ENCODE measurements around the gene BOC.

BOC gene

DNA sequence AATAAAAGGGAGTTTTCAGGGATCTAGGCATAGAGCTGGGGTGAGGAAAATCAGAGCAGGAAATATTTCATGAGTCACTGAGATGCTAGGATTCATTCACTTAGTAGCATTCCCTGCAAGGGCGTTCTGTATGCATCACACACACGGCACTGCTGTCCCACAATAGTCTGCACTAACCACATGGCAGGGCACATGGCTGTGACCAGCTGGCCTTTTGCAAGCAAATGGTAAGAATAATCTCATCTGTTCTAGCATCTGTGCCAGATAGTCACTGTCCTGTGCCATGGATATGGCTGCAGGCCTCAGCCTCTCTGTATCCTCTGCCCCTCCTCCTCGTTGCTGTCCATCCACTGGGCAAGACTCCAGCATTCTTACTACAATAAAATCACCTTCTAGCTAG, 37.8 kb downstream of the BOC start:
- DNase-seq (ENCODE audit: low spot score) (peak; percentile 52), FAIRE-seq (peak; percentile 48)

DNA sequence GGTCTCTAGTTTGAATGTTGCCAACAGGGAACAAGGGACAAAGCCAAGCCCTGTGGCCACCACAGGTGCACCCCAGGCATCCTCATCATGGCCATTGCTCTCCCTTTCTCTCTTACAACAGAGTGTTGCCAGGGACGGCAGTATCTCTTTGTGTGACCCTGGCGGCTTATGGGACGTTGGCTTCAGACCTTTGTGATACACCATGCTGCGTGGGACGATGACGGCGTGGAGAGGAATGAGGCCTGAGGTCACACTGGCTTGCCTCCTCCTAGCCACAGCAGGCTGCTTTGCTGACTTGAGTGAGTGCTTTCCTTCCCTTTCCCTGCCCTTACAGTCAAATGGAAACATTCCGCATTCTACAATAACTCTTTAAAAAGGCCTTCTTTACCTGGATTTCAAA, 38.2 kb downstream of the BOC start:
- FAIRE-seq, result no peak
- no peak for DNase-seq (ENCODE audit: low spot score)

DNA sequence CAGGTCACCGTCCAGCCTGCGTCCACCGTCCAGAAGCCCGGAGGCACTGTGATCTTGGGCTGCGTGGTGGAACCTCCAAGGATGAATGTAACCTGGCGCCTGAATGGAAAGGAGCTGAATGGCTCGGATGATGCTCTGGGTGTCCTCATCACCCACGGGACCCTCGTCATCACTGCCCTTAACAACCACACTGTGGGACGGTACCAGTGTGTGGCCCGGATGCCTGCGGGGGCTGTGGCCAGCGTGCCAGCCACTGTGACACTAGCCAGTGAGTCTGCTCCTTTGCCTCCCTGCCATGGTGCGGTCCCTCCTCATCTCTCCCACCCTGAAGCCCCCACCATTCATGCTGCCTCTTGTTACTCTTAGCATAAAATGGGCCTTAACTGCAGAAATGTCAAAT, 39.2 kb downstream of the BOC start:
- no peak for FAIRE-seq

DNA sequence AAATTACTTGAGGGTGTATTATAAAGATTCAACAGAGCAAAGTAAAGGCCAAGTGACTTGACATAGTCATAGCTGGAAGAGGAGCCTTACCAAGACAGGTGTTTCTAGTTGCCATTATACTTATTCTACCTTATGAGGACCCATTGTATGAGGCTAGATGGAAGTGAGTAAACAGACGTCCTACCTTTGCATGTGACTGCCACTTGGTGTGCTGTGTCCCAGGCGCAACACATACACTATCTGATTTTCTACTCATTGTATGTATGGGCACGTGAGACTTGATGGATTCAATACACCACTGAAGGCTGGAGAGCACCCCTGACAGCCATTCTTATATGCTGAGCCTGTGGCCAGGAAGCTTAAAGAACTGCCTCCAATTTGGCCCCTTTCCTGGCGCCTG, 40.5 kb downstream of the BOC start:
- DNase-seq (ENCODE audit: low spot score) (no peak), FAIRE-seq (no peak)

More for the DNA sequence above, 39.2 kb downstream of the BOC start:
- DNase-seq (ENCODE audit: low spot score), result no peak

DNA sequence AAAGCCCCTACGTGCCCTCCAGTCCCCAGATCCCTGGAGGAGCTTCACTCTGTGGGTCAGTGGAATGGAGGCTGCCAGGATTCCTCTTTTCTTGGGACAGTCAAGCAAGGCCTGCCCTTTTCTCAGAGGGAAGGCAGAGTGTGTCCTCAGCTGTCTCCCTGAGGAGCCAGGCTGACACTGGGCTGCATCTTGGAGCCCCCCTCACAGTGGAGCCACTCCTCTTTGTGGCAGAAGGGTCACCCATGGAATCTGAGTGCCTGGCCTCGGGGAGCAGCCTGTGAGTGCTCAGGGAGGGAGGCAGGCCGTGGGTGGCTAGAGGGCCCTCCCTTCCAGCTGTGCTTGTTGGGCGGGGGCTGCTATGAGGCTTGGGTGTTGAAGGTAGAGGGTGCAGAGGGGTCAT, 41.2 kb downstream of the BOC start:
- FAIRE-seq, result no peak
- DNase-seq (ENCODE audit: low spot score), result no peak

DNA sequence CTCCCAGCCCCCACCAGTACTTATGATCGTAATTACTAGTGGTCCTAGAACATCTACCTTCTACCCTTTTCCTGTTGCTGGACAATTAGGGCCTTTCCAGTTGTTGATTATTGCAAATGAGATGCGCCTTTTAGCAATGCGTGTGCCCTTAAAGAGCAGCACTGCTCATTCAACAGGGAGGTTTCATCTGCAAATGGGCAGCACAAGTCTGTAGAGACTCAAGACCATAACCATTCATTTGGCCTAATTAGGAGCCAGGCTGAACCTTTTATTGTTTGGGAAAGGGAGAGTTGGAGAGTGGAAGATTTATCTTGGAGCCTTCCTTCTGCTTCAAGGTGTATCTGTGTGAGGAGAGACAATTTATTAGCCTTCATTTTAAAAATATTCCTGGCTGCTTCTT, 42.3 kb downstream of the BOC start:
- DNase-seq (ENCODE audit: low spot score) (no peak), FAIRE-seq (no peak)

DNA sequence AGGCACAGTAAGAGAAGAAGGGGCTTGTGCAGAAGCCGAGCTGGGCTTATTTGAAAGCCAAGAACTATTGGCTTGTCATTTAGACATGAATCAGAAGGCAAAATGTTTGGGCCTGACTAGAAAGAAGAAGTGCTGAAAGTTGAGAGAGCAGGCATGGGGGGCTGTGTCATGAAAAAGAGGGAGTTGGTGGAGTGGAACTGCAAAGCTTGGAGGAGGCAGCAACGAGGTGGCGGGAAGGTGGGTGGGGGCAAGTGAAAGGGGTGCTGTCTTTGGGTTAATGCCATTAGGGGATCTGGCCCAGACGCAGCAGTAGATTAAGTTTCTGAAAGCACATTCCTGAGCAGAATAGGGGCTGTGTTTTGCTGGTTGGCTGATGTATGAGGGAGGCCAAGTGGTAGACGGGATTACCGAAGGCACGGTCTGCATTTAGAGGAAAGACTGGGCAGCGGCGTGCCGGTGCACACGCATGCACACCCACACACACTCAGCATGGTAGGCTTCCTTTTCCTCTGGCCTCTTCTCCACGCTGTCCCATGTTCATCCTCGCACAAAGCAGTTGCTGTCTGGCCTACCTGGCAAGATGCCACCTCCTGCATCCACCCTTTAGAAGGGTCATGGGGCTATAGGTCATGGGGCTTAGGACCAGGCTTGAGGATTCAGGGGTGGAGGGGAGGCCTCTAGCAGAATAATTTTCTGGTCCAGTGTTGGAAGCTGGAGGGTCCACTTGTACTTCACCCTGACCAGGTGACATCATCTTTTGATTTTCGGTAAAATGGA, 43.0 kb downstream of the BOC start:
- no peak for DNase-seq (ENCODE audit: low spot score)
- FAIRE-seq, result no peak

DNA sequence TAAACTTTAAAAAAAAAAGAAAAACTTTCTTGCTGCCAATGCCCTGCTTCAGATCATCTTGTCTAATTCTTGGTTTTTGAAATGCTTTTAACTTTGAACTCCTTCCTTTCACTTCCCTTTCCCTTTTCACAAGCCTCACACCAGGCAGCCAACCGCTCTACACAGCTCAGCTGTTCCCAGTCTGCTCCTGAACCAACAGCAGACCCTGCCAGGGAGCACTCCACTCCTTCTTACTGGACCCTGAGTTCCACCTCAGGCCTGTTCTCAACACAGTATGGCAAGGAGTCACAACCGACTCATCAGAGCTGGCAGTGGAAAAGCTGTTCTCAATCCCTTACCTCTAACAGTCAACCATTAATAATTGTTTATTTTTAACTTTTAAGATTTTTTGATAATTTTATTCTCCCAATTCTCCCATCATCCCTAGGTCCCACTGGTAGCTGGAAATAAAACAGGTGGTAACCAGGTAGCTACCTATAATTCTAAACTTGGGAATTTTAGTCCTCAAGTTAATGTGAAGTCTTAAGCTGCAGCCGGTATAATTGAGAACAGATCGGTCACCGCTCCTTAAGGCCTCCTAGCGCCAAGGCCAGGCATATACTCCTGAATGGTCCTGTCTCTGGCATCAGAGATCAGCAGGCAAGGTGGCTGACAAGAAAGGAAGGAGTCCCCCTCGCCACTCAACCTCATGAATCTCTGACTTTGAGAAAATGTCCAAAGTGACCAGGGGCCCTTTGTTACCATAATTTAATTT, 43.9 kb downstream of the BOC start:
- FAIRE-seq (no peak), DNase-seq (ENCODE audit: low spot score) (no peak)

DNA sequence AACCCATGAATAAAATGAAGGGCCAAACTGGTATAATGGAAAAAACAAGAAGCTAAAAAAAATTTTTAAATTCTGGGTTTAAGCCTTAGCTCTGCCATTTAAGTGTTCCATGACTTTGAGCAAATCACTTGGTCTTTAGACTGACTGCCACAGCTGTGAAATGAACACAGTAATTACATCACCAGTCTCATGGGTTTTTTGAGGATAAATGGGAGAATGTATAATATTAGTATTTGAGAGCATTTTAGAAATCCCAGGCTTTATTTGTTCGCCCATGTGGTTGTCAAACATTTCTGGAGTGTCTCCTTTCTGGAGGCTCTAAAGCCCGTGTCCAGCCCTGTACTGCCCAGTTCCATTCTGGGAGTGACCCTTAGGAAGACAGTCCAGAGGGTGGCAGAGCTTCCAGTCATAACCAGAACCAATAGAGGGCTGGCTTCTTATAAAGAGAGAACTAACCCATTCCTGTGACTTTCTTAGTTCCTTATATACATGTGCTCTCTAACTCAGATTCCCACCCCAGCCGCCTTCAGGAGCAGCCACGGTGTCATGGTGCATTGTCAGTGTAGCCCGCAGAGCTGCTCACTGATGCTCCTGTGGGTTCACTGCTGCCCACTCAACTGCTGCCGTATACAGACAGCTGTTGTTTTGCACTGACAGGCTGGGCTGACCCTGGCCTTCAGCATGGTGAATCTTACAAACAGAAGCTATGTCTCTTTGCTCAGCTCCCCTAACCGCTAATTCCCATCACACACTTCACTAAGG, 44.7 kb downstream of the BOC start:
- FAIRE-seq (no peak), DNase-seq (ENCODE audit: low spot score) (no peak)

DNA sequence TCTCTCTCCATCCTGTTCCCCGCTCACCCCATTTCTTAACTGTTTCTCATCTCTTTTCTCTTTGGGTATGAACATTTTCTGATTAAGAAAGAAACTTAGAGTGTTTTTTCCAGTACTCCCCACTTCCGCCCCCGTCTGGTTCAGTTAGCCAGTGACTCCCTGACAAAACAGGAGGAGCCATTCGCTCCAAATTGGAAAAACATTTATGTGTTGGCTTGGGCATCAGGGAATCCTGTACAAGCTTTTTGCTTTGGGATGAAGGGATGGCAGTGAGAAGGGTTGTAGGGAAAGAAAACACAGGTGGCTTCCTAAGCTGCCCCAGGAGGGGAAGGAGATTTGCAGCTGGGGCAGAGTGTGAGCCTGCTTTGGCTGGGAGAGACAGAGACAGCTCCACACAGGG, 47.0 kb downstream of the BOC start:
- no peak for DNase-seq (ENCODE audit: low spot score)

DNA sequence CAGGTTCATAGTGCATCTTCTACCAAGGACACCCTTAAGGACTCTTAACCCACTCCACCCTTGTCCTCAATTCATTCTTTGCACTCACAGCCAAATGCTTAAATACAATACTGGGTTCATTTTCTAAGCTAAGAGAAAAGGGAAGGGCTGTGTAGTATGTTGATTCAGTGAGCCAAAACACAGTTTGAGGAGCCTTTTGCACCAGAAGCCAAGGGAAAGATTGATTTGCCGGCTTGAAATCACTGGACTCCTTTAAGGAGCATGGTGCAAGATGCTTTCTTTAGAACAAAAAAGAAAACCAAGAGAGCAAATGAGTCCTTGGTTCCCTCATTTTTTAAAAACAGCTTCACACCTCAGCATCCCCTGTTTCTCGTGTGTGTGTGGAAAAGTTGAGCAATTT, 47.8 kb downstream of the BOC start:
- DNase-seq (ENCODE audit: low spot score) (no peak), FAIRE-seq (no peak)

More for the DNA sequence above, 47.0 kb downstream of the BOC start:
- FAIRE-seq, result no peak

DNA sequence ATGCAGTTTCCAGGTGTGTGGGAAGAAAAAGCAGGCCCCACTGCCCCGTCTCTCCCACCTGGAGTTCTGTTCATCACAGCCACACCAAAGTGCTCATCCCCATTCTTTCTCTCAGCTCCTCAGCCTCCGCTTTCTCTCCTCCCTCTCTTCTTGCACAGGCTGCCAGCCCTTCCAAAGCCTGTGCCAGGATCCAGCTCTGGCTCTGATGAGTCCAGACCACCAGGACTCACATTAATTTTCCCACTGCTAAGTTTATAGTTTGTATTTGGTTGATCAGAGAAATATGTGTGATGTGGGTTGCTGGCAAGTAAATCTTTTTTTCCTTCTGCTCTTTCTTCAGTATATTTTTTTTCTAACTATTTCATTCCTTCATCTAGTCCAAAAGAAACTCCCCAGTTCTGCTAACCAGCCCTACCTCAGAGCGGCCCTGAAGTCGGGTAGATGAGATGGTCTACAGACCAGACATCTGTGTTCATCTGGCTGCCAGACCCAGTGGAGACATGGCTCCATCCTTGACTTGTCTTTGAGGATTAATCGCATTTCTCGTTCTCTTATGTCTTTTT, 49.8 kb downstream of the BOC start:
- DNase-seq (ENCODE audit: low spot score), result no peak

DNA sequence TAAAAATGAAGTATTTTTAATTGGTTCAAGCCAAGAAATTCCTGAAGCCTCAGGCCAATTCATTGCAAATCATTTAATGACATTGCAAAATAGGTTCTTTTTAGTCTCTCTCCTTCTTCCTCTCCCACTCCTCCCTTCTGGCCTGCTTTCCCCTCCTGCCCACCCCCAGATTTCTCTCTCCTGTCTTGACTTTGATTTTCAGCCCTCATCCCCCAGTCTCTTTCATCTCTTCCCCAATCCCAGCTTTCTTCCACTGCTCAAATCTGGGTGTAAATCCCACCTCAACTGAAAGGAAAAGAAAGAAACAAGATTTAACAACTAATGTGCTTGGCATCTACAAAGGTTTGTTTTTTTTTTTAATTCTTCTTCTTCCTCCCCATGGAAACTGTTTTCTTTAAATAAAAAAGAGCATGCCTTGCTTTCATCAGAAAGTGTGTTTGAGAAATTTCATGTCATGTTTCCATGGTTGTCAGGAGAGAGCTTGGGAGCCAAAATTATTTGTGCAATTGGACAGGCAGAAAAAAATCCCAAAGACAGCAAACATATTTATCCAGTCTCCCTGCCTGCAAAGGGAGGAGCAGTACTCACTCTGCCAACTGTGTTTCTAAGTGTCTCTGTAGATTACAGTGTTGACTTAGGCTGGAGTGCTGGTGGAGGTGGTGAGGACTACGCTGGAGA, 50.4 kb downstream of the BOC start:
- DNase-seq (ENCODE audit: low spot score), result no peak
- FAIRE-seq, result peak; percentile 30

More for the DNA sequence above, 49.8 kb downstream of the BOC start:
- FAIRE-seq, result no peak

DNA sequence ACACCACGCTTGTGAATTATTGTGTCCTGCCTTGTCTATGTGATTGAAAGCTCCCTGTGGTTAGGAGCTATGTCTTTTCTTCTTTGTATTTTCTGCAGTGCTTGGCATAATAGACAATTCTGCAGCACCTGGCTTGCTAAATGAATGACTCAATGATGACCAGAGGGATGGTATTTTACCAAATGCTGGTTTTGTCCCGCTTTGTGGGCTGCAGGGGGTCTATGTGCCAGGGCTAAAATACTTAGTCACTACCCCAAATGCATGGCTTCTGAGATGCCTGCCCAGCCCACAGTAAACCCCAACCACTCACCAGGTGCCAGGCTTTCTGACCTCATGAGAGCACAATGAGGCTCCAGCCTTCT, 50.9 kb downstream of the BOC start:
- DNase-seq (ENCODE audit: low spot score) (no peak), FAIRE-seq (no peak)

DNA sequence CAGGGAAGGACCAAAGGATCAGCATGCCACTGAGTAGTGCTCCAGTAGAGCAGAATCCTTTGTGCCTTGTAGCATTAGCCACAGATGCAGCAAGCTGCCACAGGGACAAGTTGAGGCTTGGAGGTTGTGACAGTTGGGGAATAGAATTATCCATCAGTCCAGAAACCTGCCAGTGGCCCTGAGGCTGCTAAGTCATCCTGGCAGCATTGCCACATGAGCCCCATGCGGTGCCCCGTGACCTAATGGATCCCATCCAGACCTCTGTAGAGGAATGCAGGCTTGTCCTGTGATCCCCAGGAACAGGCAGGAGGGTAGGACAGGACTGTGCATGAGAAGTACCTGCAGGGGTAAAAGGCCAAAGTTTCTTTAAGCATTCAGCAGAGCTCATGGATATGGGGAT, 51.7 kb downstream of the BOC start:
- FAIRE-seq (no peak), DNase-seq (ENCODE audit: low spot score) (no peak)

DNA sequence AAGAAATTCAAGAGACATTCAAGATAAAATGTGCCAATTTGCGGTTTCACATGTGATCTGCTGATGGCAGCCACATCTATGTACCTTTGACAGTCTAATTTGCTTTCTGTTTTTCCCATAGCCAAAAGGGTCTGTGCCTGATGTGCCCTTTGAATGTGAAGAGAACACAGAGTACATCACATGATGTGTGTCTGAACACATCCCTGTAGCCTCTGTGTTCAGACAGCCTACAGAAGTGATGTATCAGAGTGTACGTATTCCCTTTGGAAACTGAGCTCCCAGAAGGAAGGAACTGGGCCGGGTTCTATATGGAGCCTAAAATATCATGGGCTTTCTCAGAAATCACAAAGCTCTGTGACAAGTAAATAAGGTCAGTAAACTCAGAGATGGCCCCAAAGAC, 52.4 kb downstream of the BOC start:
- DNase-seq (ENCODE audit: low spot score), result no peak
- FAIRE-seq, result no peak

DNA sequence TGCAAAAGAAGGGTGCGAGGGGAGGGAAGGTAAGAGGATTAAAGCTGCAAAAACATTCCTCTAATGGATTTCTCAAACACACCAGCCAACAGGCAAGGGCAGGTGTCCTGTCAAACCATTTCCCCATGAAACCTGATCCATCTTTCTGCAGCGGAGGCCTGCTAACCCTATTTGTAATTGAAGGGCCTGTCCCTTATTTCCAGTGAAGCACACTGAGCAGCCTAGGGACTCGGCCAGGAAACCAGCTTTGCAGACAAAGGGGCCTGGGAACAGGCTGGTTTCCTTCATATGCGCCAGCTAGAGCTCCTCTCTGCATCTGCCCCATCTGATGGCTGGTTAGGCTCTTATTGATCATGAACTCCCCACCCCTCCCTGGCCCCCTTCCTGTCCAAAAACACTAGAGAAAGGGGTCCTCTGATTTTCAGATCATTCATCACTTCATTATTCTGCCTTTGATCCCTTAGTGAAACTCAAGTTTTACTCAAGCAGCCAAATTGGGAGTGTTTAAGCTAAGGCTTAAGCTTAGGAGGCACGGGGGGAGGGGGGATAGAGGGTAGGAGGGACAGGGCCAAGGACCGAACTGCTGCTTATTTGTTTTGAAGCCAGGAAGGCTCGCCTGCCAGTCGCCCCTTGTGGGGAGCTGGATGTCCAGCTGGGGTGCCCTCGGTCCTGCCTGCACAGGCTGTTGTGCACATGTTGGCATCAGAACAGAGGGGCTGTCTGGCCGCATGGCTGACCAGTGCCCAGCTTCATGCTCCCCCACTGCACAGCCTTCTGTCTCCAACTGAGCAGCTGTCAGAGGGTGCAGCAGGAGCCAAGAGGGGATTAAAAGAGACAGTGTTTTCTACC, 53.1 kb downstream of the BOC start:
- FAIRE-seq, result no peak
- DNase-seq (ENCODE audit: low spot score), result no peak

DNA sequence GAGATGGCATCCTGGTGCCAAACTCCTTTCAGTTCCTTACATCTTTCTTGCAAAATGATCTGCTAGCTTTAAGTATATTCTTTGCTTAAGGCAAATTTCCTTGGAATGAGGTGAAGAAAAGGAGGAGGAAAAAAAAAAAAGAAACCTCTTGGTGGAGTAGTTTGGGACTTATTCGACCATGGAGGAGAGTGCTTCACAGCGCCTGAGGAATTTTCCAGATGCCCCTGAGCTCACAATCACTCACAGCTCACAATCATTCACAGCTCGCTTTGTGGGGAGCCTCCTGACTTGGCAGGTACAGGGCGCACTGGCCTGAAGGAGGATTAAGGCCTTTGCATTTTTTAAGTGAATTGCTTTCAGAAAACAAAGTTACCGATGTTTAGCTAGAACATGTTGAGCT, 53.9 kb downstream of the BOC start:
- FAIRE-seq (no peak), DNase-seq (ENCODE audit: low spot score) (no peak)

DNA sequence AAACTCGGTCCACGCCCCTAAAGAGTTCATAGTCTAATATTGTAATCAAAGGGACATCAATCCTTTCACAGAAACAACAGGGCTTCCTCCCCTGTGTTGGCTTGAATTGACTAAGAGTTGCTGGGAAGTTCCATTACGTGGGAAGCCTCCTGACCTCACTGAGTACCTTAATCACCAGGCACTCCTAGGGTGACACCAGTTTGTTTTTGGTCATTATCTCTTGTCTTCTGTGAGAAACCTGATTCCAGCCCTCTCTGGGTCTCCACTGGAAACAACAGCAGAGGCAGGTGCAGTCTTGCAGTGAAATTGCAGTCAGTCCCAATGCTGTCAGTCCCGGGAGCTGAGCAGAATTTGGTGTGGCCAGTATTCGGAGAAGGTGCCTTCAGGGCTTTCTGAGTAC, 55.4 kb downstream of the BOC start:
- no peak for DNase-seq (ENCODE audit: low spot score)
- no peak for FAIRE-seq

DNA sequence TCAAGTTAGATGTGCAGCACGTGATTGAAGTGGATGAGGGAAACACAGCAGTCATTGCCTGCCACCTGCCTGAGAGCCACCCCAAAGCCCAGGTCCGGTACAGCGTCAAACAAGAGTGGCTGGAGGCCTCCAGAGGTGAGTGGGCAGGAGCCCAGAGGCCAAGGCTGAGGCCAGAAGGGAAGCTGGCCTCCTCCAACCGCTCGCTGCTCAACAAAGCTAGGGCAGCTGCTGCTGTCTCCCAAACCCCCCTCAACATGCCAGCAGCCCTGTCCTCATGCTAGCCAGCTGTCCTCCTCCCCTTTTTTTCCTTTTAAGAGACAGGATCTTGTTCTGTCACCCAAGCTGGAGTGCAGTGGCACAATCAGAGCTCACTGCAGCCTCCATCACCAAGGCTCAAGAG, 57.0 kb downstream of the BOC start:
- FAIRE-seq, result no peak
- DNase-seq (ENCODE audit: low spot score), result no peak

DNA sequence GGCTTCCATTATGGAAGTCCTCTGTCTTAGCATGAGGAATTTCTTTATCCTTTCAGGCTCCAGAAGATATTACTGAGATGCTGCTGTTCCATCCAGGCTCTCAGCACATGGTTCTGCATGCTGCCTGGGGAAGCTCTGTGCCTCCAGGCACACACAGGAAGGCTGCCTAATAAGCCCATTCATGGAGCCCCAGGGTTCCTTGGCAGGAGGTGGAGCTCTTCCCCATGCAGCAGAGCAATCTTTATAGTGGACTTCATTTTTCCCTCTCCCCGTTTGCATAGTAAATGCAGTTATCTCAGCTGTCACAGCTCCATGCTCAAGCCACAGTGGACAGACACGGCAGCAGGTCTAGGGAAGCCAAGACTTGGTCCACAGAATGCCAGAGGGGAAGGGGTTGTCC, 57.6 kb downstream of the BOC start:
- FAIRE-seq (no peak), DNase-seq (ENCODE audit: low spot score) (no peak)
